Peyer's patch (tissue), 4 donors: ENCODE results near the gene OR6N2. TPM values are rescaled to one million over a fixed set of nuclear protein-coding genes. Genes with fewer than 3 reads are reported as not detected.

Experiments
- DNase-seq, 3 donors: peaks; one replicate each; pipeline ENCODE4 v3.0.0-alpha.2; 2017 to 2019
- H3K27ac ChIP-seq, 4 donors: fragments of 200-600 bp; sonication (generic); one replicate each; pipeline ENCODE4 v1.5.1; 2016 to 2019
- H3K27me3 ChIP-seq, 2 donors: fragments of 200-600 bp; sonication (generic); one replicate each; pipeline ENCODE4 v1.5.1; 2019
- H3K36me3 ChIP-seq, 3 donors: fragments of 200-600 bp; sonication (generic); one replicate each; pipeline ENCODE4 v1.5.1; 2016 to 2019
- H3K4me1 ChIP-seq, 4 donors: fragments of 200-600 bp; sonication (generic); one replicate each; pipeline ENCODE4 v1.5.1; 2016 to 2019
- H3K4me3 ChIP-seq, 4 donors: fragments of 200-600 bp; sonication (generic); 1 replicate in 3 of 4; 2 replicates in 1 of 4; pipeline ENCODE4 v1.5.1; 2016 to 2019; ENCODE audit warnings: mild to moderate bottlenecking in 1 of 4
- H3K9me3 ChIP-seq, 4 donors: fragments of 200-600 bp; sonication (generic); one replicate each; pipeline ENCODE4 v1.5.1; 2016 to 2019; ENCODE audit warnings: mild to moderate bottlenecking in 1 of 4
- CTCF ChIP-seq, 6 experiments: fragments of 450-650 bp in 4 of 6; fragments of 200-600 bp in 2 of 6; sonication (generic) in 1 of 6; IDR thresholded peaks; one replicate each; pipeline ENCODE4 v1.5.1; 2017 to 2019; ENCODE audit warnings: antibody characterized with exemption in 6 of 6, mild to moderate bottlenecking in 3 of 6, moderate library complexity in 1 of 6
- POLR2A ChIP-seq, 2 donors: fragments of 450-650 bp; IDR thresholded peaks; one replicate each; pipeline ENCODE4 v1.5.1; 2017; ENCODE audit warnings: antibody characterized with exemption in 2 of 2, mild to moderate bottlenecking in 2 of 2, moderate library complexity in 2 of 2
- total RNA-seq, 4 donors: library from RNA; depleted of rRNA; stranded (reverse); fragments of >200 nt; gene quantifications; one replicate each; pipeline ENCODE4 v1.1.0, GENCODE V29; 2016

The OR6N2 gene
- total RNA-seq, 4 donors from 2014 or later: not detected

DNA sequence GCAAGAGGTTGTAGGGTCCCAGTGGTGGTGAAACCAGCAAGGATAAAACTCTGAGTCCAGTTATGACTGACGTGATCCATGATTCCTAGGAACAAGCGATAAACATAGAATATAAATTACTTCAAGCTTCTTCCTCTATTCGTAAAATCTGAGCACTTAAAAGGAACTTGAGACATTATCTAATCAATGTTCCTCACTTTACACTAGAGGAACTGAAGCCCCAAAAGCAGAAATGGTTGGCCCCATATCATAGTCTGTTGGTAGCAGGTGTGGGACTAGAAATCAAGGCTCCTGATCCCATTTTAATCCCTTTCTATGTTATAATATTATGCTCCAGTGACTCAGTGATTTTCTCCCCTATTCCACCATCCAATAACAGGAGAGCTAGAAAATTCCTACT, 28.3 kb upstream of the OR6N2 start:
- Histone ChIP-seq H3K27ac (no peak overlapping the region), H3K9me3 (no peaks in the 10 kb centered on the region), H3K27me3 (no peaks in the 10 kb centered on the region), H3K4me1 (no peaks in the 10 kb centered on the region), H3K36me3 (no peaks in the 10 kb centered on the region), H3K4me3 (no peak overlapping the region)
- no peak for DNase-seq
- TF ChIP-seq CTCF (IDR thresholded peaks at IDR 0.05) (no peak), POLR2A (IDR thresholded peaks at IDR 0.05) (no peak)

GRCh38 chr1:158806916-158807536, 26.0 kb upstream of the OR6N2 start:
- Histone ChIP-seq H3K9me3 (no peaks in the 10 kb centered on the region), H3K4me3 (no peak overlapping the region), H3K36me3 (no peaks in the 10 kb centered on the region), H3K27me3 (no peaks in the 10 kb centered on the region), H3K27ac (no peak overlapping the region), H3K4me1 (no peaks in the 10 kb centered on the region)
- no peak for DNase-seq
- no peak for TF ChIP-seq POLR2A (IDR thresholded peaks at IDR 0.05)
- TF ChIP-seq CTCF (IDR thresholded peaks at IDR 0.05): no peak

- no peak for DNase-seq
- no peak overlapping the region for H3K4me3 ChIP-seq
- no peak overlapping the region for H3K27ac ChIP-seq
- H3K27me3 ChIP-seq: no peaks in the 10 kb centered on the region
- no peaks in the 10 kb centered on the region for H3K4me1 ChIP-seq
- no peak for TF ChIP-seq POLR2A (IDR thresholded peaks at IDR 0.05)
- no peak for TF ChIP-seq CTCF (IDR thresholded peaks at IDR 0.05)
- H3K9me3 ChIP-seq: no peaks in the 10 kb centered on the region
- H3K36me3 ChIP-seq: no peaks in the 10 kb centered on the region
Measured at GRCh38 chr1:158803678-158804077, 22.7 kb upstream of the OR6N2 start.

DNA sequence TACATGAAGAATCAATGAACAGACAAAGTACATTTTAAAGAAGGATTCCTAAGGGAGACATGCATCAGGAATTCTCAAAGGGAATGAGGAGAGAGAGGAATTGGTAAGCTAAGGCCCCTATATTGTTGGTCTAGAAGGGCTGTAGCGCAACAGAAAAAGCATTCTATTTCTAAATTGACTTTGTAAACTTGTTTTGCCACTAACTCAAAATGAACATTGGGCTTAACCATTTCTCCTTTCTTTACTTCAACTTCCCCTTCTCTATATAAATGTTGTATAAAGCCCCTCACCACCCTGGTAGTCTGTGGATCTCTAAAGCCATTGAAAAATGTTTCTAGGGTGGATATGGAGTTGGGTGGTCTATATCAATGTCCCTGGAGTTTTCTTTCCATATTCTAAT, 20.4 kb upstream of the OR6N2 start:
- Histone ChIP-seq H3K27ac (no peak overlapping the region), H3K36me3 (no peaks in the 10 kb centered on the region), H3K27me3 (no peaks in the 10 kb centered on the region), H3K4me3 (no peak overlapping the region), H3K9me3 (no peaks in the 10 kb centered on the region), H3K4me1 (no peaks in the 10 kb centered on the region)
- no peak for DNase-seq
- TF ChIP-seq CTCF (IDR thresholded peaks at IDR 0.05) (no peak), POLR2A (IDR thresholded peaks at IDR 0.05) (no peak)

DNA sequence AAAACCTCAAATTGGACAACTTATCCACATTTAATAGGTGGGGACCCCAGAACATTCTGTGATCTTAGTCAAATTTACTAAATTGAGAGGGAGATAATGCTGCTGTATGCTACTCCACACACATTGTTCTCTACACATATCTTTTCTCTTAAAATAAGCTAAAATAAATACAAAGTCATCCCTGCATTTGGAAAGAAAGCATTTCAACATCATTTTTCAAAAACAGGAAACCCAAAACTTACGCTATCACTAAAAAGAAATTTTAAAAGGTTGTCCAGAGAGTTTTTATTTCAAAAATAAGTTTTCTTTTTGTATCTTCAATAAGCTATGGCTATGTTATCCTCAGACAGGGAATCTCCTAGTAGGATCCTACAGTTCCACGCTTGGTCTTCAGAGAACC, 19.5 kb upstream of the OR6N2 start:
- H3K27me3 ChIP-seq: no peaks in the 10 kb centered on the region
- TF ChIP-seq POLR2A (IDR thresholded peaks at IDR 0.05): no peak
- no peak for TF ChIP-seq CTCF (IDR thresholded peaks at IDR 0.05)
- DNase-seq: no peak
- H3K9me3 ChIP-seq: no peaks in the 10 kb centered on the region
- H3K4me1 ChIP-seq: no peaks in the 10 kb centered on the region
- H3K4me3 ChIP-seq: no peak overlapping the region
- H3K36me3 ChIP-seq: no peaks in the 10 kb centered on the region
- H3K27ac ChIP-seq: no peak overlapping the region

DNA sequence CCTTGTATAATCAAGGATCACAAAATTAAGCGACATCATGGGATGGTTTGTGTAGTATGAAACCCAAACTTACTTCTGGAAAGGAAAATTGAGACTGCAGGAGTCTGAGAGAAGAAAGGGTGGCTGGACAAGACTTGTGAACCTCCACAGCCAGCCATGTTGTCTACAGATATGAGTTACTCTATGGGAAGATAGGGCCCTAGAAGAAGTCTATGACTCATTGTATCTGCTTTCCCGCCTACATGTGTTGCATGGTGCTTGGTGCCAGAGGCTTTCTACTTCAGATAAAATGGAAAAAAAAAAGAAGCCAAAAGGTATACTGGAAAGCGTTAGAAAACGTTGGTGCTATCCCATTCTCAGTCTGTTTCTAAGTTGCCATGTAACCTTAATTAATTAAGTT, 18.7 kb upstream of the OR6N2 start:
- no peak for TF ChIP-seq POLR2A (IDR thresholded peaks at IDR 0.05)
- TF ChIP-seq CTCF (IDR thresholded peaks at IDR 0.05): no peak
- no peak overlapping the region for H3K27ac ChIP-seq
- H3K9me3 ChIP-seq: no peaks in the 10 kb centered on the region
- H3K27me3 ChIP-seq: no peaks in the 10 kb centered on the region
- H3K4me1 ChIP-seq: no peaks in the 10 kb centered on the region
- H3K36me3 ChIP-seq: no peaks in the 10 kb centered on the region
- no peak for DNase-seq
- H3K4me3 ChIP-seq: no peak overlapping the region
